Panc1 (cell line): ENCODE measurements around the gene KIF26B. TPM values are rescaled to one million over a fixed set of nuclear protein-coding genes. Genes with fewer than 3 reads are reported as not detected.

Experiments
- ATAC-seq: fragments of 200-7000 bp; cut with Tn5 transposase; 2 replicates; pipeline ENCODE4 v1.9.1; 2020; ENCODE audit warnings: mild to moderate bottlenecking, moderate library complexity
- BruUV-seq: library from RNA; stranded (reverse); fragments of 400-500 nt; replicated peaks from 2 replicates; lab custom pipeline; 2021; lab: Mats Ljungman, UMichigan
- CTCF ChIA-PET: fragments of 300-600 bp; sonication (Branson Sonifier 250); formaldehyde crosslinking; loops from one replicate; lab custom pipeline; 2022; ENCODE audit warnings: antibody characterized with exemption; lab: Charles Lee
- POLR2A ChIA-PET: fragments of 300-600 bp; sonication (Branson Sonifier 250); formaldehyde crosslinking; loops from one replicate; lab custom pipeline; 2022; ENCODE audit warnings: antibody characterized with exemption; lab: Charles Lee
- DNase-seq: peaks from one replicate; pipeline ENCODE4 v3.0.0-alpha.2; 2010; ENCODE audit warnings: low read depth, low spot score
- H3K27ac ChIP-seq: 2 replicates; pipeline ENCODE4 v1.5.1; 2011; ENCODE audit warnings: mild to moderate bottlenecking, low read length, inconsistent platforms
- H3K27me3 ChIP-seq: fragments of 200-500 bp; sonication (Bioruptor generic); 2 replicates; pipeline ENCODE4 v1.6.0; 2014; ENCODE audit warnings: low read length, inconsistent platforms; ENCODE audit not compliant: control insufficient read depth, insufficient read depth
- H3K36me3 ChIP-seq: fragments of 200-500 bp; sonication (Bioruptor generic); 2 replicates; pipeline ENCODE4 v1.5.1; 2014; ENCODE audit warnings: inconsistent platforms, mild to moderate bottlenecking, low read length, moderate library complexity; ENCODE audit not compliant: control insufficient read depth, insufficient read depth
- H3K4me1 ChIP-seq: 2 replicates; pipeline ENCODE4 v1.5.1; 2011; ENCODE audit warnings: inconsistent platforms, mild to moderate bottlenecking, low read length, moderate library complexity; ENCODE audit not compliant: control insufficient read depth, insufficient read depth
- H3K4me3 ChIP-seq, 2 experiments: 2 replicates each; pipeline ENCODE4 v1.5.1; 2011 to 2012; ENCODE audit warnings: low read depth in 2 of 2, low read length in 2 of 2, mild to moderate bottlenecking in 2 of 2, inconsistent platforms in 1 of 2, moderate library complexity in 1 of 2
- H3K9me3 ChIP-seq: fragments of 200-500 bp; sonication (Bioruptor generic); 2 replicates; pipeline ENCODE4 v1.5.1; 2014; ENCODE audit warnings: low read depth, mild to moderate bottlenecking, inconsistent platforms, low read length, moderate library complexity; ENCODE audit not compliant: control insufficient read depth, insufficient read depth
- POLR2AphosphoS5 ChIP-seq: IDR thresholded peaks from 2 replicates; pipeline ENCODE4 v1.6.1; 2012; ENCODE audit warnings: mild to moderate bottlenecking, low read depth, low read length, moderate library complexity
- SIN3A ChIP-seq: IDR thresholded peaks from 2 replicates; pipeline ENCODE4 v1.6.1; 2012; ENCODE audit warnings: low read depth, mild to moderate bottlenecking, low read length, moderate library complexity, borderline replicate concordance; ENCODE audit not compliant: insufficient read depth
- TCF7L2 ChIP-seq: IDR thresholded peaks from 2 replicates; pipeline ENCODE4 v1.6.1; 2011; ENCODE audit warnings: mild to moderate bottlenecking, low read depth, low read length, inconsistent platforms
- in situ Hi-C: cut with HindIII; loops from 2 replicates; pipeline ENCODE4 v1.10.0; 2016; ENCODE audit warnings: low sequenced_read_pairs, low pct_unique_long_range_greater_than_20kb
- intact Hi-C: fragments of 100-400 bp; cut with micrococcal nuclease; formaldehyde crosslinking; loops from one replicate; pipeline ENCODE4 v1.10.0; 2022; ENCODE audit not compliant: unreplicated experiment
- total RNA-seq: library from RNA; stranded (reverse); gene quantifications from one replicate; pipeline ENCODE4 v1.2.1, GENCODE V29; 2021; ENCODE audit not compliant: unreplicated experiment
- TF ChIP-seq, protein P1 (sequence below): fragments of 450-650 bp; IDR thresholded peaks from 2 replicates; pipeline ENCODE4 v1.5.1; 2017; ENCODE audit warnings: mild to moderate bottlenecking
- TF ChIP-seq, protein P2 (sequence below), 2 experiments: IDR thresholded peaks; 2 replicates each; pipeline ENCODE4 v1.6.1; 2011 to 2012; ENCODE audit warnings: low read depth in 2 of 2, control low read depth in 1 of 2, low read length in 1 of 2, mild to moderate bottlenecking in 1 of 2, moderate library complexity in 1 of 2; ENCODE audit not compliant: insufficient read depth in 1 of 2

Gene KIF26B
- total RNA-seq, 1 experiment from 2014 or later, result 0.33 TPM

DNA sequence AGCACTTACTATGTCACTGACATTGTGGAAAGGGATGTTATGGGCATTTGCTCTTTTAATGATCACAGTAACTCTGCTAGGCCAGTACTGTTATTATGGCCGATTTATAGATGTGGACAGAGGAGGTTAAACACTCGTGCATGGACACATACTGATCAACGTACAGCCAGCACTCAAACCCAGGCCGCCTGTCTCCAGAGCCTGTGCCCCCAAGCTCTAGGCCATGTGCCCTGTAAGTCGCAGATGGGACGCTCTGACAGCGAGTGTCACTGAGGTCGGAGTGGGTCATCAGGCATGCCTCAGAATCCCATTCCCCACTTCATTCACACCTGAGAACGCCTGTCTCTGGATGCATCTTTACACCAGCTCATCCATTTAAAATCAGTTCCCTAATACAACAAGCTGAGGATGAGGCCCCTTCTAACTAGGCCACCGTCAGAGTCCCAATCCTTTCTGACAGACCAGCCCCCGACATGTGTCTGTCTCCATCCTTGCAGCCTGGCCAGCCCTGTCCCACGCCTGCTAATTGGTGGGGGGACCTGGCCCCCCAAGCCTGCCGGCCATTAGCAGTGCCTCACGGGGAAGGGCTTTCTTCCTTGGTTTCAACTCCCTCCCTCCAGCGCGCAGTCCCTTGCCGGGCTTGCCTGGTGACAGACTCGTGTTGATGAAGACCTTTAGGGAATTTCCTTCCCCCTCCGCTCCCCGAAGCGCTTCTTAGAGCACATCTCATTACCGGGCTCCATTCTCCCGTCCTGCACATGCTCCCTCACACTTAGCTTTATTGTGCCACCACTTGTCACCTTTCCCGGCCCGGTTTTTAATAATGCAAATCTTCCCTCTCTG lies 436.8 kb downstream of the KIF26B start:
- Histone ChIP-seq H3K9me3 (no peaks in the 10 kb centered on the region), H3K27me3 (no peaks in the 10 kb centered on the region), H3K27ac (no peak overlapping the region), H3K4me1 (no peaks in the 10 kb centered on the region), H3K36me3 (no peaks in the 10 kb centered on the region), H3K4me3 (no peak overlapping the region)
- ChIA-PET CTCF (no interaction called here), POLR2A (no interaction called here)
- in situ Hi-C loops, result no loop called here
- ATAC-seq (no peak), DNase-seq (no peak)
- TF ChIP-seq, protein P1, sequence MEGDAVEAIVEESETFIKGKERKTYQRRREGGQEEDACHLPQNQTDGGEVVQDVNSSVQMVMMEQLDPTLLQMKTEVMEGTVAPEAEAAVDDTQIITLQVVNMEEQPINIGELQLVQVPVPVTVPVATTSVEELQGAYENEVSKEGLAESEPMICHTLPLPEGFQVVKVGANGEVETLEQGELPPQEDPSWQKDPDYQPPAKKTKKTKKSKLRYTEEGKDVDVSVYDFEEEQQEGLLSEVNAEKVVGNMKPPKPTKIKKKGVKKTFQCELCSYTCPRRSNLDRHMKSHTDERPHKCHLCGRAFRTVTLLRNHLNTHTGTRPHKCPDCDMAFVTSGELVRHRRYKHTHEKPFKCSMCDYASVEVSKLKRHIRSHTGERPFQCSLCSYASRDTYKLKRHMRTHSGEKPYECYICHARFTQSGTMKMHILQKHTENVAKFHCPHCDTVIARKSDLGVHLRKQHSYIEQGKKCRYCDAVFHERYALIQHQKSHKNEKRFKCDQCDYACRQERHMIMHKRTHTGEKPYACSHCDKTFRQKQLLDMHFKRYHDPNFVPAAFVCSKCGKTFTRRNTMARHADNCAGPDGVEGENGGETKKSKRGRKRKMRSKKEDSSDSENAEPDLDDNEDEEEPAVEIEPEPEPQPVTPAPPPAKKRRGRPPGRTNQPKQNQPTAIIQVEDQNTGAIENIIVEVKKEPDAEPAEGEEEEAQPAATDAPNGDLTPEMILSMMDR, result no peak
- TF ChIP-seq, protein P2, sequence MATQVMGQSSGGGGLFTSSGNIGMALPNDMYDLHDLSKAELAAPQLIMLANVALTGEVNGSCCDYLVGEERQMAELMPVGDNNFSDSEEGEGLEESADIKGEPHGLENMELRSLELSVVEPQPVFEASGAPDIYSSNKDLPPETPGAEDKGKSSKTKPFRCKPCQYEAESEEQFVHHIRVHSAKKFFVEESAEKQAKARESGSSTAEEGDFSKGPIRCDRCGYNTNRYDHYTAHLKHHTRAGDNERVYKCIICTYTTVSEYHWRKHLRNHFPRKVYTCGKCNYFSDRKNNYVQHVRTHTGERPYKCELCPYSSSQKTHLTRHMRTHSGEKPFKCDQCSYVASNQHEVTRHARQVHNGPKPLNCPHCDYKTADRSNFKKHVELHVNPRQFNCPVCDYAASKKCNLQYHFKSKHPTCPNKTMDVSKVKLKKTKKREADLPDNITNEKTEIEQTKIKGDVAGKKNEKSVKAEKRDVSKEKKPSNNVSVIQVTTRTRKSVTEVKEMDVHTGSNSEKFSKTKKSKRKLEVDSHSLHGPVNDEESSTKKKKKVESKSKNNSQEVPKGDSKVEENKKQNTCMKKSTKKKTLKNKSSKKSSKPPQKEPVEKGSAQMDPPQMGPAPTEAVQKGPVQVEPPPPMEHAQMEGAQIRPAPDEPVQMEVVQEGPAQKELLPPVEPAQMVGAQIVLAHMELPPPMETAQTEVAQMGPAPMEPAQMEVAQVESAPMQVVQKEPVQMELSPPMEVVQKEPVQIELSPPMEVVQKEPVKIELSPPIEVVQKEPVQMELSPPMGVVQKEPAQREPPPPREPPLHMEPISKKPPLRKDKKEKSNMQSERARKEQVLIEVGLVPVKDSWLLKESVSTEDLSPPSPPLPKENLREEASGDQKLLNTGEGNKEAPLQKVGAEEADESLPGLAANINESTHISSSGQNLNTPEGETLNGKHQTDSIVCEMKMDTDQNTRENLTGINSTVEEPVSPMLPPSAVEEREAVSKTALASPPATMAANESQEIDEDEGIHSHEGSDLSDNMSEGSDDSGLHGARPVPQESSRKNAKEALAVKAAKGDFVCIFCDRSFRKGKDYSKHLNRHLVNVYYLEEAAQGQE (IDR thresholded peaks at IDR 0.05; ENCODE audit: insufficient read depth in 1 of 2, low read depth in 2 of 2, low read length in 1 of 2), result no peak
- TF ChIP-seq TCF7L2 (no peak), POLR2AphosphoS5 (no peak), SIN3A (no peak)
- intact Hi-C loops, result no loop called here
- no TSS peak for BruUV-seq

DNA sequence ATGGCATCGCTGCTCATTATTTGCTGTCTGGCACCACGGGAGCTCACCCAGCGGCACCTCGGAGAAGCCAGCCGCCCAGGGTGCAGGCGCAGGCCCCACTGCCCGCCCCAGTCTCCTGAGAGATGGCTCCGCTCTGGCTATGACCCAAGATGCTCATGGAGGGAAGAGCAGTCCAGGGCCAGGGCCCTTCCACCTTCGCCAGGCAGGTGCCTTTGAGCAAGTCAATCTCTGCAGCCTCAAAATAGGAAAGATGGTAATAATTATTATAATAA lies 437.3 kb downstream of the KIF26B start:
- CTCF ChIA-PET, result no interaction called here
- intact Hi-C loops (no loop called here), in situ Hi-C loops (no loop called here)
- no peak overlapping the region for H3K4me3 ChIP-seq
- POLR2A ChIA-PET, result no interaction called here
- DNase-seq (no peak), ATAC-seq (no peak)
- BruUV-seq, result no TSS peak
- no peaks in the 10 kb centered on the region for H3K4me1 ChIP-seq
- H3K27ac ChIP-seq, result no peak overlapping the region
- H3K36me3 ChIP-seq, result no peaks in the 10 kb centered on the region
- no peaks in the 10 kb centered on the region for H3K9me3 ChIP-seq
- TF ChIP-seq, protein P1, result no peak
- TF ChIP-seq POLR2AphosphoS5, result no peak
- no peak for TF ChIP-seq TCF7L2
- TF ChIP-seq SIN3A, result no peak
- TF ChIP-seq, protein P2 (IDR thresholded peaks at IDR 0.05; ENCODE audit: insufficient read depth in 1 of 2, low read depth in 2 of 2, low read length in 1 of 2), result no peak
- H3K27me3 ChIP-seq, result no peaks in the 10 kb centered on the region
